GM13976 (cell line): ENCODE measurements around the gene GNPAT.
A peak's percentile ranks its signal among the peaks of the same experiment; 100 is the strongest.

Source experiments
- DNase-seq: peaks from one replicate; pipeline ENCODE4 v3.0.0; 2012; ENCODE audit warnings: low spot score
- CTCF ChIP-seq: IDR thresholded peaks from 2 replicates; pipeline ENCODE4 v1.5.1; 2012; ENCODE audit warnings: borderline replicate concordance, mild to moderate bottlenecking; ENCODE audit not compliant: insufficient read depth; ENCODE audit errors: extremely low read depth, missing control alignments, control extremely low read depth
- in situ Hi-C: fragments of 300-500 bp; cut with MboI; formaldehyde crosslinking; loops from one replicate; pipeline ENCODE4 v1.12.0; 2022; ENCODE audit warnings: low sequenced_read_pairs, mixed read lengths, inconsistent platforms; ENCODE audit not compliant: unreplicated experiment

GNPAT gene

GRCh38 chr1:231311720-231312431 is 70.9 kb downstream of the GNPAT start:
- in situ Hi-C loops, result no loop called here
- no peak for DNase-seq
- no peak for TF ChIP-seq CTCF

DNA sequence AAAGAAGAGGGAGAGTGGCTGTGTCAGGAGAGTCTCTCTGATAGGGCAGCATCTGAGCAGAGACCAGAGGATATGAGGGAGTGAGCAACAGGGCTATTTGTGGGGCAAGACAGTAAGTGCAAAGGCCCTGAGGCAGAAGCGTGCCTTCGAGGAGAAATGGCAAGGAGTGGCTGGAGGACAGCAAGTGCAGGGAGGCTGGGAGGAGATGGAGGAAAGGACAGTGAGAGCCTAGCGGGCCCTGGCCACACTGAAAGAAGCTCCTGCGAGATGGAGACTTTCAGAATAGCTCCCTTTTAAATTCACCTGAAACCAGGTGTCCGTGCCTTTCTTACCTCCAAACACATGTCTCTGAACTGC is 71.4 kb downstream of the GNPAT start:
- no peak for TF ChIP-seq CTCF
- in situ Hi-C loops, result no loop called here
- no peak for DNase-seq

DNA sequence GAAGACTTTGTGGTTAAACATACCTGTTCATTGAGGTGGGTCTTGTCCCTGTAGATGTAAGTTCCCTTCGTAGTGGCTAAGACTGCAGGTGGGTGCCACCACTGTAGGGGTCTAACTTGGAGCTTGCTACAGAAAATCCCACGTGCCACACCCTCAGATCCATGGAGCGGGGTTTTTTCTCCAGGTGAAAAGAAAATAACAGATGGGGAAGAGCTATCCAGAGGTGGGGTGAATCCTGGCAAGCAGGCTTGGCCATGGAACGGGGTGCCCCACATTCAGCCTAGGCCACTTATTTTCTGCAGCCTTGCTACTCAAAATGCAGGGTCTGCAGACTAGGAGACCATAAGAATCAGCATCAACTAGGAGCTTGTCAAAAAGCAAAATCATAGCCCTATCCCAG is 72.6 kb downstream of the GNPAT start:
- no peak for DNase-seq
- in situ Hi-C loops, result no loop called here
- no peak for TF ChIP-seq CTCF

- peak; percentile 67 for DNase-seq
- TF ChIP-seq CTCF, result peak; percentile 78
- in situ Hi-C loops, result no loop called here
Observed at GRCh38 chr1:231315887-231316286, 74.9 kb downstream of the GNPAT start.

DNA sequence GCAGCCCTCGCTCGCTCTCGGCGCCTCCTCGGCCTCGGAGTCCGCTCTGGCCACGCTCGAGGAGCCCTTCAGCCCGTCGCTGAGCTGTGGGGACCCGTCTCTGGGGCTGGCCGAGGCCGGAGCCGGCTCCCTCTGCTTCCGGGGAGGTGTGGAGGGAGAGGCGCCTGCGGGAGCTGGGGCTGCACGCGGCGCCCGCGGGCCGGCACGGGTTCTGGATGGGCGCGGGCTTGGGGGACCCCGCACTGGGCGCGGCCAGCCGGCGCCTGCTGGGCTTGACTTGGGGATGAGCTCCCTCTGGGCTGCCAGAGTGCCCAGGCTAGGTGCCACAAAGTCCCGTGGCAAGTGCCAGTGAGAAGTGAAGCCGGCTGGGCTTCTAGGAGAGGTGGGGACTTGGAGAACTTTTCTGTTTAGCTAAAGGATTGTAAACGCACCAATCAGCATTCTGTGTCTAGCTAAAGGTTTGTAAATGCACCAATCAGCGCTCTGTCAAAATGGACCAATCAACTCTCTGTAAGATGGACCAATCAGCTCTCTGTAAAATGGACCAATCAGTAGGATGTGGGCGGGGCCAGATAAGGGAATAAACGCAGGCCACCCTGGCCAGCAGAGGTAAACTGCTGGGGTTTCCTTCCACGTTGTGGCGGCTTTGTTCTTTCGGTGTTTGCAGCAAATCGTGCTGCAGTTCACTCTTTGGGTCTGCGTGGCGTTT is 76.4 kb downstream of the GNPAT start:
- in situ Hi-C loops, result no loop called here
- TF ChIP-seq CTCF, result no peak
- DNase-seq, result no peak

DNA sequence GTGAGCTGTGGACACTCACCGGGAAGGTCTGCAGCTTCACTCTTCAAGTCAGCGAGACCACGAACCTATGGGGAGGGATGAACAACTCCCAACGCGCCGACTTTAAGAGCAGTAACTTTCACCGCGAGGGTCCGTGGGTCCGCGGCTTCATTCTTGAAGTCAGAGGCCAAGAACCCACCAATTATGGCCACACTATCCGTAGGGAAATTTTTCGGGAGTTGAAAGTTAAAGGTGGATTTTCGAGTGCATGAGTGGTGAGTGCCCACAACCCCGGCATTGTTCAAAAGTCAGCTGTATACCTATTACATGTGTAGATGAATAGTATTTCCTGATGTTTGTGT is 77.0 kb downstream of the GNPAT start:
- in situ Hi-C loops, result no loop called here
- no peak for TF ChIP-seq CTCF
- no peak for DNase-seq
